ENCODE data around the gene UBAC2.

UBAC2 gene

GRCh38 chr13:99357941-99358340 lies 157.3 kb downstream of the UBAC2 start:
- no peak overlapping the region for H3K27ac ChIP-seq
- TF ChIP-seq CTCF (IDR thresholded peaks at IDR 0.05) = no peak
- no peak for TF ChIP-seq ZFX (IDR thresholded peaks at IDR 0.05; ENCODE audit: borderline replicate concordance)

GRCh38 chr13:99359528-99359927 lies 158.9 kb downstream of the UBAC2 start:
- no peak overlapping the region for H3K27ac ChIP-seq
- TF ChIP-seq CTCF (IDR thresholded peaks at IDR 0.05) (no peak), ZFX (IDR thresholded peaks at IDR 0.05; ENCODE audit: borderline replicate concordance) (no peak)

GRCh38 chr13:99360696-99361095 lies 160.0 kb downstream of the UBAC2 start:
- TF ChIP-seq ZFX (IDR thresholded peaks at IDR 0.05; ENCODE audit: borderline replicate concordance) = no peak
- TF ChIP-seq CTCF (IDR thresholded peaks at IDR 0.05) = no peak
- no peak overlapping the region for H3K27ac ChIP-seq

GRCh38 chr13:99361197-99361596 lies 160.5 kb downstream of the UBAC2 start:
- H3K27ac ChIP-seq = no peak overlapping the region
- TF ChIP-seq ZFX (IDR thresholded peaks at IDR 0.05; ENCODE audit: borderline replicate concordance) (no peak), CTCF (IDR thresholded peaks at IDR 0.05) (no peak)

GRCh38 chr13:99362362-99362761 lies 161.7 kb downstream of the UBAC2 start:
- no peak overlapping the region for H3K27ac ChIP-seq
- no peak for TF ChIP-seq ZFX (IDR thresholded peaks at IDR 0.05; ENCODE audit: borderline replicate concordance)
- TF ChIP-seq CTCF (IDR thresholded peaks at IDR 0.05) = no peak

GRCh38 chr13:99363391-99363790 lies 162.7 kb downstream of the UBAC2 start:
- H3K27ac ChIP-seq = no peak overlapping the region
- no peak for TF ChIP-seq CTCF (IDR thresholded peaks at IDR 0.05)
- TF ChIP-seq ZFX (IDR thresholded peaks at IDR 0.05; ENCODE audit: borderline replicate concordance) = no peak

GRCh38 chr13:99363949-99364348 lies 163.3 kb downstream of the UBAC2 start:
- TF ChIP-seq ZFX (IDR thresholded peaks at IDR 0.05; ENCODE audit: borderline replicate concordance) (no peak), CTCF (IDR thresholded peaks at IDR 0.05) (no peak)
- no peak overlapping the region for H3K27ac ChIP-seq
